ENCODE results near the gene CDCA7.

CDCA7 gene

GRCh38 chr2:173387079-173387478 is 32.4 kb downstream of the CDCA7 start:
- ATAC-seq, result no peak

GRCh38 chr2:173387660-173388059 is 33.0 kb downstream of the CDCA7 start:
- TF ChIP-seq TCF4 (CRISPR knock-in tag; IDR thresholded peaks at IDR 0.05; ENCODE audit: borderline replicate concordance) (no peak), ZFP3 (CRISPR knock-in tag; IDR thresholded peaks at IDR 0.05) (no peak), POU6F1 (CRISPR knock-in tag; IDR thresholded peaks at IDR 0.05; ENCODE audit: borderline replicate concordance, low read depth) (no peak), ESRRG (CRISPR knock-in tag; IDR thresholded peaks at IDR 0.05) (no peak)
- no peak for ATAC-seq

More at GRCh38 chr2:173387079-173387478, 32.4 kb downstream of the CDCA7 start:
- TF ChIP-seq BACH2 (CRISPR knock-in tag; IDR thresholded peaks at IDR 0.05; ENCODE audit: borderline replicate concordance) (no peak), TSHZ2 (CRISPR knock-in tag; IDR thresholded peaks at IDR 0.05) (no peak), ESRRG (CRISPR knock-in tag; IDR thresholded peaks at IDR 0.05) (no peak), CSRNP3 (CRISPR knock-in tag; IDR thresholded peaks at IDR 0.05) (no peak), ZNF8 (CRISPR knock-in tag; IDR thresholded peaks at IDR 0.05) (no peak), RARB (CRISPR knock-in tag; IDR thresholded peaks at IDR 0.05) (no peak), CREB5 (CRISPR knock-in tag; IDR thresholded peaks at IDR 0.05; ENCODE audit: low read depth) (no peak), GLIS3 (CRISPR knock-in tag; IDR thresholded peaks at IDR 0.05) (no peak), SNAI2 (CRISPR knock-in tag; IDR thresholded peaks at IDR 0.05) (no peak), ZFP30 (CRISPR knock-in tag; IDR thresholded peaks at IDR 0.05) (no peak), TCF4 (CRISPR knock-in tag; IDR thresholded peaks at IDR 0.05; ENCODE audit: borderline replicate concordance) (no peak), CSDC2 (CRISPR knock-in tag; IDR thresholded peaks at IDR 0.05) (no peak), ZFP3 (CRISPR knock-in tag; IDR thresholded peaks at IDR 0.05) (no peak), PPARA (CRISPR knock-in tag; IDR thresholded peaks at IDR 0.05; ENCODE audit: borderline replicate concordance) (no peak)

- TF ChIP-seq ZFP30 (CRISPR knock-in tag; IDR thresholded peaks at IDR 0.05) (no peak), TOX (CRISPR knock-in tag; IDR thresholded peaks at IDR 0.05; ENCODE audit: borderline replicate concordance) (no peak), PATZ1 (CRISPR knock-in tag; IDR thresholded peaks at IDR 0.05; ENCODE audit: borderline replicate concordance) (no peak), CREB5 (CRISPR knock-in tag; IDR thresholded peaks at IDR 0.05; ENCODE audit: low read depth) (no peak), TCF4 (CRISPR knock-in tag; IDR thresholded peaks at IDR 0.05; ENCODE audit: borderline replicate concordance) (no peak), ZC3H10 (CRISPR knock-in tag; IDR thresholded peaks at IDR 0.05) (no peak), ZNF70 (CRISPR knock-in tag; IDR thresholded peaks at IDR 0.05) (no peak), PPARA (CRISPR knock-in tag; IDR thresholded peaks at IDR 0.05; ENCODE audit: borderline replicate concordance) (no peak), BACH2 (CRISPR knock-in tag; IDR thresholded peaks at IDR 0.05; ENCODE audit: borderline replicate concordance) (no peak), RARB (CRISPR knock-in tag; IDR thresholded peaks at IDR 0.05) (no peak), SNAI2 (CRISPR knock-in tag; IDR thresholded peaks at IDR 0.05) (no peak), ZFP3 (CRISPR knock-in tag; IDR thresholded peaks at IDR 0.05) (no peak), GLIS3 (CRISPR knock-in tag; IDR thresholded peaks at IDR 0.05) (no peak), ESRRG (CRISPR knock-in tag; IDR thresholded peaks at IDR 0.05) (no peak)
- ATAC-seq, result no peak
Measured at GRCh38 chr2:173388795-173389194, 34.1 kb downstream of the CDCA7 start.
